Stimulated activated CD8-positive, alpha-beta memory T cell treated with anti-CD3 and anti-CD28 coated beads, Interleukin-12 subunit alpha, Interleukin-12 subunit beta, amount 100 ng/mL, for 24 hours (primary cell): ENCODE results near the gene MROH2A.

Experiments
- DNase-seq: peaks from one replicate; pipeline ENCODE4 v3.0.0-alpha.2; 2020; ENCODE audit errors: extremely low read depth

Gene MROH2A

GRCh38 chr2:233819884-233820773, 42.0 kb downstream of the MROH2A start:
- no peak for DNase-seq

- no peak for DNase-seq
Measured at GRCh38 chr2:233820774-233821105, 42.6 kb downstream of the MROH2A start.

- DNase-seq: no peak
Measured at GRCh38 chr2:233821196-233821595, 43.1 kb downstream of the MROH2A start.

- DNase-seq: no peak
Measured at GRCh38 chr2:233821709-233822100, 43.6 kb downstream of the MROH2A start.

- no peak for DNase-seq
Measured at GRCh38 chr2:233822101-233822771, 44.1 kb downstream of the MROH2A start.

GRCh38 chr2:233822781-233823730, 44.9 kb downstream of the MROH2A start:
- no peak for DNase-seq

GRCh38 chr2:233823731-233824121, 45.6 kb downstream of the MROH2A start:
- DNase-seq: no peak

- DNase-seq: no peak
Measured at GRCh38 chr2:233824373-233824772, 46.2 kb downstream of the MROH2A start.

GRCh38 chr2:233828546-233829192, 50.5 kb downstream of the MROH2A start:
- DNase-seq: no peak

- no peak for DNase-seq
Measured at GRCh38 chr2:233829193-233830110, 51.3 kb downstream of the MROH2A start.

GRCh38 chr2:233830111-233830802, 52.1 kb downstream of the MROH2A start:
- DNase-seq: no peak

- no peak for DNase-seq
Measured at GRCh38 chr2:233831011-233831721, 53.0 kb downstream of the MROH2A start.

- DNase-seq: no peak
Measured at GRCh38 chr2:233831861-233832260, 53.7 kb downstream of the MROH2A start.

GRCh38 chr2:233832414-233832813, 54.3 kb downstream of the MROH2A start:
- no peak for DNase-seq

GRCh38 chr2:233832869-233833311, 54.8 kb downstream of the MROH2A start:
- DNase-seq: no peak

GRCh38 chr2:233833345-233833744, 55.2 kb downstream of the MROH2A start:
- no peak for DNase-seq

GRCh38 chr2:233835230-233836186, 57.4 kb downstream of the MROH2A start:
- no peak for DNase-seq

- no peak for DNase-seq
Measured at GRCh38 chr2:233836359-233836758, 58.2 kb downstream of the MROH2A start.
